Prostate gland (tissue), 2 donors: ENCODE measurements around the gene TRAF5. TPM values are rescaled to one million over a fixed set of nuclear protein-coding genes. Genes with fewer than 3 reads are reported as not detected.

ENCODE experiments used
- DNase-seq: peaks from one replicate; pipeline ENCODE4 v3.0.0-alpha.2; 2019; ENCODE audit warnings: low spot score
- H3K27ac ChIP-seq, 2 donors: fragments of 200-600 bp; sonication (generic); 2 replicates each; pipeline ENCODE4 v1.5.1; 2017 to 2019
- H3K27me3 ChIP-seq: fragments of 200-600 bp; sonication (generic); replicated peaks from 2 replicates; pipeline ENCODE4 v1.5.1; 2019; ENCODE audit not compliant: insufficient read depth
- H3K36me3 ChIP-seq, 2 donors: fragments of 200-600 bp; sonication (generic); 1 replicate in 1 of 2; 2 replicates in 1 of 2; pipeline versions ENCODE4 v1.5.1 to v1.8.1; 2017 to 2019
- H3K4me1 ChIP-seq: fragments of 200-600 bp; sonication (generic); replicated peaks from 2 replicates; pipeline ENCODE4 v1.5.1; 2019
- H3K4me3 ChIP-seq, 2 donors: fragments of 200-600 bp; sonication (generic); 2 replicates each; pipeline ENCODE4 v1.5.1; 2017 to 2019
- H3K9me3 ChIP-seq: fragments of 200-600 bp; sonication (generic); 2 replicates; pipeline ENCODE4 v1.5.1; 2017
- CTCF ChIP-seq, 4 experiments: fragments of 200-600 bp in 2 of 4; fragments of 450-650 bp in 2 of 4; sonication (generic) in 2 of 4; IDR thresholded peaks; 1 replicate in 3 of 4; 2 replicates in 1 of 4; pipeline ENCODE4 v1.5.1; 2016 to 2019; ENCODE audit warnings: antibody characterized with exemption in 4 of 4, mild to moderate bottlenecking in 2 of 4, moderate library complexity in 2 of 4
- POLR2A ChIP-seq: fragments of 450-650 bp; IDR thresholded peaks from one replicate; pipeline ENCODE4 v1.6.1; 2016; ENCODE audit warnings: antibody characterized with exemption, mild to moderate bottlenecking
- POLR2AphosphoS5 ChIP-seq: sonication (generic); formaldehyde crosslinking; IDR thresholded peaks from one replicate; pipeline ENCODE4 v1.6.1; 2017; ENCODE audit warnings: antibody characterized with exemption
- WGBS: methylation state at CpG from one replicate; pipeline ENCODE4 v1.1.5; 2018; 5-methylcytosine and 5-hydroxymethylcytosine counted together
- intact Hi-C: fragments of 100-400 bp; cut with DNase I; formaldehyde crosslinking; loops from one replicate; pipeline ENCODE4 v1.14.2; 2022
- total RNA-seq, 2 donors: library from RNA; depleted of rRNA; stranded (reverse); fragments of >200 nt; gene quantifications; one replicate each; pipeline ENCODE4 v1.1.0, GENCODE V29; 2016

The TRAF5 gene
- total RNA-seq, 2 donors from 2014 or later: 8.0 to 12.6 TPM

DNA sequence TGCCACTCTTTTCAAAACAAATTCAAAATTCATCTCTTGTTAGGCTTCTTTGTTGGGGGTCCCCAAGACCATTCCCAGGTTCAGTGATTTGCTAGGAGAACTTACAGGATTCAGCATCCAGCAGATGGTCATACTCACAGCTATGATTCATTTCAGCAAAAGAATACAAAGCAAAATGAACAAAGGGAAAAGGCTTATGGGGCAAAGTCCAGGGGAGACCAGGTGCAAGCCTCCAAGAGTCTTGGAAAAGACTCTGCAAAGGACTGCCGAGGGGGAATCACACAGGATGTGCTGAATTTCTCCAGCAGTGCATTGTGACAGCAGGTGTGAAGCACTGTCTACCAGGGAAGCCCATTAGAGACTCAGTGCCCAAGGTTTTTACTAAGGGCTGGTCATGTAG, 7.3 kb downstream of the TRAF5 start:
- TF ChIP-seq POLR2AphosphoS5 (no peak), CTCF (IDR thresholded peaks at IDR 0.05) (no peak), POLR2A (no peak)
- DNase-seq: no peak
- Histone ChIP-seq H3K9me3 (no peaks in the 10 kb centered on the region), H3K27me3 (no peaks in the 10 kb centered on the region), H3K4me3 (no peak overlapping the region), H3K36me3 (no peaks in the 10 kb centered on the region), H3K4me1 (peaks cover 4% of the 10 kb centered on the region), H3K27ac (no peak overlapping the region)
- WGBS: 81% methylated on average over 1 of the region's 1 CpG
- intact Hi-C loops: no loop called here

DNA sequence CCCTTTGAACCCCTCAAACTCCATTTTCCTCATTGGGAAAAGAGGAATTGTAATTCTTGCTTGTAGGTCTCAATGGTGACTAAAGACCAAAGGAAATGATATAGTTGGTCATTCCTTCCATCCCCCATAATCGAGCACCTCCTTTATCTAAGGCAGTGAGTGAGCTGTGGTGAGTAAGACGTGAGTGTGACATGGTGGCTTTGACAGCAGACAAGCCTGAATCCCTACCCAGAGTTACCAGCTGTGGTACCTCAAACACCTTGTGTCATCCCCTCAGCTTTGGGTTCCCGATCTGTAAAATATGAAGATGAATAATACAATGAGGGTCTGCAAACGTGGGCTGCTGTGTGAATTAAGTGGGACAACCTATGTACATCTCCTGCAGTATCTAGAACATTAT, 8.4 kb downstream of the TRAF5 start:
- Histone ChIP-seq H3K4me1 (peaks cover 4% of the 10 kb centered on the region), H3K9me3 (no peaks in the 10 kb centered on the region), H3K36me3 (no peaks in the 10 kb centered on the region), H3K27ac (no peak overlapping the region), H3K27me3 (no peaks in the 10 kb centered on the region), H3K4me3 (no peak overlapping the region)
- WGBS: 80% methylated on average over 4 of the region's 4 CpGs
- no peak for TF ChIP-seq CTCF (IDR thresholded peaks at IDR 0.05)
- TF ChIP-seq POLR2AphosphoS5: no peak
- no peak for TF ChIP-seq POLR2A
- intact Hi-C loops: no loop called here
- DNase-seq: no peak

DNA sequence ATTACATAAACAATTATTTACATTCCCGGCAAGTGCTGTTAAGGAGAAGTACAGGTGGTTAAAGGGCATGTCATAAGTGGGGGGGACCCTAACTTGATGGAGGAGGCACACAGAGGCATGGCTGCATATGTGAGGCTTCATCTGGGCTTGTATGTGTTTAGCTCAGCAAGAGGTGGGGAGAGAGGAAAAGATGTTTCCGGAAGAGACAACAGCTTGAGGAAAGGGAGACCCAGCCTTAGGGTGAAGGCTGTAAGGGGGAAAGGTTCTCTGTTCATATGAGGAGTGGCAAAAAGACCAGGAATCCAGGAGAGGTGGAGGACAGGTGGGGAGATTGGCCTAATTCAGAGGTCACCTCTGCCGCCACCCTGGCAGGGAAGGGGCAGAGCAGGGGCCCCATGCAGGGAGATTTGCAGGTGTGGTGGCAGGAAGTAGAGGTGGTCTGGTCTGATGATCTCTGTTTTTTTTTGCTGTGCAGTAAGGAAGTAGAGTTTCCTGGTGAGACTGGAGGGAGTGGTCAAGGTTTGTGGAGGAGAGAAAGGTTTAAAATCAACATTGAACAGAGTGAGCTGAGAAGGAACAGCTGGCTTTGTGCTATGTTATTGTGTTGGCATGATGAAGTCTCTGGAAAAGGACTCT, 9.0 kb downstream of the TRAF5 start:
- H3K4me3 ChIP-seq: no peak overlapping the region
- TF ChIP-seq CTCF (IDR thresholded peaks at IDR 0.05) (no peak), POLR2A (no peak), POLR2AphosphoS5 (no peak)
- H3K27ac ChIP-seq: no peak overlapping the region
- intact Hi-C loops: no loop called here
- peaks cover 4% of the 10 kb centered on the region for H3K4me1 ChIP-seq
- 81% methylated on average over 3 of the region's 3 CpGs for WGBS
- H3K27me3 ChIP-seq: no peaks in the 10 kb centered on the region
- no peaks in the 10 kb centered on the region for H3K36me3 ChIP-seq
- no peak for DNase-seq
- no peaks in the 10 kb centered on the region for H3K9me3 ChIP-seq

DNA sequence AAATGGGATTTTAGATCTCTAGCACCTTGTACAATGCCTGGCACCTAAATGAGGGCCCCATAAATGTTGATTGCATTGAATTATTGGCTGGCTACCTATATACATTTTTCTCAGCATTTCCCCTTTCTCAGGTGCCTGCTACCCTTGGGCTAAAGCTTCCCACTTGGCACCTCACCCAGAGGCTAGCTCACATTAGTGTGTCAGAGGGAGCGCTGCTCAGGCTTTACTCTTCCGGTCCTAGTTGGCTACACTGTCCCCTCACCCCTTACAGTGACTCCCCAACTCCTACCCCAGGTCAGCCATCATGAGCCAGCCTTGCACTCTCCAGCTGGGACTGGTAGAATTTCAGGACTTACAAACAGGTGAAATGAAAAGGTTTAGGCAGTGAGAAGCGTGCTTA, 9.5 kb downstream of the TRAF5 start:
- H3K27me3 ChIP-seq: no peaks in the 10 kb centered on the region
- intact Hi-C loops: no loop called here
- no peaks in the 10 kb centered on the region for H3K9me3 ChIP-seq
- DNase-seq: no peak
- H3K27ac ChIP-seq: no peak overlapping the region
- TF ChIP-seq POLR2A (no peak), POLR2AphosphoS5 (no peak)
- peaks cover 4% of the 10 kb centered on the region for H3K4me1 ChIP-seq
- H3K4me3 ChIP-seq: no peak overlapping the region
- WGBS: 69% methylated on average over 3 of the region's 3 CpGs
- no peaks in the 10 kb centered on the region for H3K36me3 ChIP-seq

GRCh38 chr1:211336775-211337174, 10.1 kb downstream of the TRAF5 start:
- intact Hi-C loops: no loop called here
- no peak for DNase-seq
- no peak overlapping the region for H3K27ac ChIP-seq
- peaks cover 4% of the 10 kb centered on the region for H3K4me1 ChIP-seq
- TF ChIP-seq POLR2AphosphoS5 (no peak), CTCF (IDR thresholded peaks at IDR 0.05) (no peak), POLR2A (no peak)
- H3K4me3 ChIP-seq: no peak overlapping the region
- no peaks in the 10 kb centered on the region for H3K9me3 ChIP-seq
- no peaks in the 10 kb centered on the region for H3K27me3 ChIP-seq
- 94% methylated on average over 15 of the region's 15 CpGs for WGBS
- H3K36me3 ChIP-seq: no peaks in the 10 kb centered on the region
